WTC11 (cell line): ENCODE measurements around the gene SLC7A5.

Experiments
- AFF4 ChIP-seq: sonication (generic); formaldehyde crosslinking; IDR thresholded peaks from 2 replicates; pipeline ENCODE4 v1.8.1; 2023; ENCODE audit warnings: mild to moderate bottlenecking, missing genetic modification reagents, borderline replicate concordance
- CREB1 ChIP-seq: sonication (generic); formaldehyde crosslinking; IDR thresholded peaks from 2 replicates; pipeline ENCODE4 v1.8.0; 2023; ENCODE audit warnings: mild to moderate bottlenecking, missing genetic modification reagents
- CTCF ChIP-seq: fragments of 200-600 bp; IDR thresholded peaks from 2 replicates; pipeline ENCODE4 v1.8.0; 2022; ENCODE audit warnings: antibody characterized with exemption
- E2F1 ChIP-seq: sonication (generic); formaldehyde crosslinking; IDR thresholded peaks from 2 replicates; pipeline ENCODE4 v1.8.0; 2022; ENCODE audit warnings: mild to moderate bottlenecking, missing genetic modification reagents
- EMX1 ChIP-seq: fragments of 250-450 bp; sonication (Bioruptor Pico); IDR thresholded peaks from 2 replicates; pipeline ENCODE4 v1.8.0; 2021; ENCODE audit warnings: mild to moderate bottlenecking
- ETV6 ChIP-seq: sonication (generic); formaldehyde crosslinking; IDR thresholded peaks from 2 replicates; pipeline ENCODE4 v1.8.1; 2022; ENCODE audit warnings: mild to moderate bottlenecking, missing genetic modification reagents
- NFE2L1 ChIP-seq: sonication (generic); formaldehyde crosslinking; IDR thresholded peaks from 2 replicates; pipeline ENCODE4 v1.8.1; 2023; ENCODE audit warnings: missing genetic modification reagents
- NFYB ChIP-seq: sonication (generic); formaldehyde crosslinking; conservative IDR thresholded peaks from 2 replicates; pipeline ENCODE4 v1.8.0; 2022; ENCODE audit warnings: low read depth, missing genetic modification reagents
- NR2C2 ChIP-seq: sonication (generic); formaldehyde crosslinking; IDR thresholded peaks from 2 replicates; pipeline ENCODE4 v1.8.0; 2022; ENCODE audit warnings: mild to moderate bottlenecking, missing genetic modification reagents
- NR3C1 ChIP-seq: sonication (generic); formaldehyde crosslinking; conservative IDR thresholded peaks from 2 replicates; pipeline ENCODE4 v1.8.1; 2023; ENCODE audit warnings: low read depth, mild to moderate bottlenecking, missing genetic modification reagents
- SP1 ChIP-seq: sonication (generic); formaldehyde crosslinking; conservative IDR thresholded peaks from 2 replicates; pipeline ENCODE4 v1.8.1; 2022; ENCODE audit warnings: missing genetic modification reagents
- USF1 ChIP-seq: sonication (generic); formaldehyde crosslinking; IDR thresholded peaks from 2 replicates; pipeline ENCODE4 v1.8.0; 2022; ENCODE audit warnings: mild to moderate bottlenecking, missing genetic modification reagents
- ZBTB21 ChIP-seq: sonication (generic); formaldehyde crosslinking; IDR thresholded peaks from 2 replicates; pipeline ENCODE4 v1.8.1; 2023; ENCODE audit warnings: mild to moderate bottlenecking, missing genetic modification reagents, borderline replicate concordance
- ZNF263 ChIP-seq: sonication (generic); formaldehyde crosslinking; IDR thresholded peaks from 2 replicates; pipeline ENCODE4 v1.8.1; 2022; ENCODE audit warnings: low read depth, mild to moderate bottlenecking, moderate library complexity, missing genetic modification reagents

GRCh38 chr16:87918338-87918737, 49.0 kb upstream of the SLC7A5 start:
- TF ChIP-seq NR3C1 (CRISPR knock-in tag) (no peak), CTCF (no peak), NR2C2 (CRISPR knock-in tag) (no peak), AFF4 (no peak), CREB1 (CRISPR knock-in tag) (no peak), SP1 (no peak), ZNF263 (CRISPR knock-in tag) (no peak), ZBTB21 (CRISPR knock-in tag) (no peak), EMX1 (CRISPR knock-in tag) (no peak), E2F1 (CRISPR knock-in tag) (no peak), USF1 (CRISPR knock-in tag) (no peak), NFYB (no peak), NFE2L1 (CRISPR knock-in tag) (no peak), ETV6 (no peak)
